Stomach smooth muscle (tissue), 2 donors: ENCODE measurements around the gene RALA.

Experiments
- H3K27ac ChIP-seq: one replicate; pipeline ENCODE4 v1.7.0; 2013; ENCODE audit warnings: mild to moderate bottlenecking, low read length, inconsistent platforms
- H3K27me3 ChIP-seq, 2 donors: one replicate each; pipeline ENCODE4 v1.7.0; 2013; ENCODE audit warnings: low read length in 2 of 2; ENCODE audit not compliant: insufficient read depth in 2 of 2, control insufficient read depth in 1 of 2
- H3K36me3 ChIP-seq, 2 donors: one replicate each; pipeline ENCODE4 v1.7.0; 2013; ENCODE audit warnings: low read length in 2 of 2; ENCODE audit not compliant: control insufficient read depth in 2 of 2, insufficient read depth in 2 of 2
- H3K4me1 ChIP-seq: one replicate; pipeline ENCODE4 v1.7.0; 2013; ENCODE audit warnings: low read length; ENCODE audit not compliant: control insufficient read depth, insufficient read depth
- H3K4me3 ChIP-seq, 2 donors: one replicate each; pipeline ENCODE4 v1.7.0; 2013; ENCODE audit warnings: low read length in 2 of 2
- H3K9ac ChIP-seq, 2 donors: one replicate each; pipeline ENCODE4 v1.7.0; 2013; ENCODE audit warnings: low read length in 2 of 2, mild to moderate bottlenecking in 1 of 2
- H3K9me3 ChIP-seq, 2 donors: one replicate each; pipeline ENCODE4 v1.7.0; 2013; ENCODE audit warnings: low read length in 2 of 2; ENCODE audit not compliant: control insufficient read depth in 2 of 2
- donor health status: healthy.
- donor health status: Pancreatic carcinoma.

The RALA gene

GRCh38 chr7:39702133-39702532 is 78.8 kb downstream of the RALA start:
- H3K9me3 ChIP-seq: no peaks in the 10 kb centered on the region
- no peaks in the 10 kb centered on the region for H3K4me1 ChIP-seq
- H3K4me3 ChIP-seq: no peak overlapping the region
- H3K27me3 ChIP-seq: no peaks in the 10 kb centered on the region
- H3K36me3 ChIP-seq: peaks cover 10 to 15% of the 10 kb centered on the region in 2 donors
- no peak overlapping the region for H3K27ac ChIP-seq
- no peak overlapping the region for H3K9ac ChIP-seq

GRCh38 chr7:39703144-39703543 is 79.8 kb downstream of the RALA start:
- H3K27ac ChIP-seq: no peak overlapping the region
- no peak overlapping the region for H3K9ac ChIP-seq
- no peak overlapping the region for H3K4me3 ChIP-seq
- no peaks in the 10 kb centered on the region for H3K4me1 ChIP-seq
- H3K36me3 ChIP-seq: peaks cover under 1 to 11% of the 10 kb centered on the region in 2 donors
- no peaks in the 10 kb centered on the region for H3K9me3 ChIP-seq
- H3K27me3 ChIP-seq: no peaks in the 10 kb centered on the region

GRCh38 chr7:39709029-39709428 is 85.7 kb downstream of the RALA start:
- H3K4me3 ChIP-seq: no peak overlapping the region
- no peak overlapping the region for H3K9ac ChIP-seq
- H3K36me3 ChIP-seq: peaks cover 0 to 2% of the 10 kb centered on the region in 2 donors
- H3K9me3 ChIP-seq: peaks cover 2 to 4% of the 10 kb centered on the region in 2 donors
- no peaks in the 10 kb centered on the region for H3K27me3 ChIP-seq
- no peak overlapping the region for H3K27ac ChIP-seq
- peaks cover 5% of the 10 kb centered on the region for H3K4me1 ChIP-seq

- no peak overlapping the region for H3K9ac ChIP-seq
- H3K4me1 ChIP-seq: peaks cover 5% of the 10 kb centered on the region
- H3K9me3 ChIP-seq: peaks cover 2 to 4% of the 10 kb centered on the region in 2 donors
- no peaks in the 10 kb centered on the region for H3K27me3 ChIP-seq
- no peak overlapping the region for H3K27ac ChIP-seq
- peaks cover 0 to 2% of the 10 kb centered on the region in 2 donors for H3K36me3 ChIP-seq
- H3K4me3 ChIP-seq: no peak overlapping the region
Measured at GRCh38 chr7:39709768-39710311, 86.5 kb downstream of the RALA start.

GRCh38 chr7:39712751-39713150 is 89.4 kb downstream of the RALA start:
- Histone ChIP-seq H3K9ac (no peak overlapping the region), H3K36me3 (no peaks in the 10 kb centered on the region), H3K4me1 (peaks cover 5% of the 10 kb centered on the region), H3K27ac (no peak overlapping the region), H3K4me3 (no peak overlapping the region), H3K27me3 (no peaks in the 10 kb centered on the region), H3K9me3 (peaks cover 4 to 9% of the 10 kb centered on the region in 2 donors)

GRCh38 chr7:39714447-39715091 is 91.2 kb downstream of the RALA start:
- Histone ChIP-seq H3K9ac (no peak overlapping the region), H3K4me1 (peaks cover 5% of the 10 kb centered on the region), H3K4me3 (no peak overlapping the region), H3K36me3 (no peaks in the 10 kb centered on the region), H3K9me3 (peaks cover 4 to 9% of the 10 kb centered on the region in 2 donors), H3K27me3 (no peaks in the 10 kb centered on the region), H3K27ac (no peak overlapping the region)

GRCh38 chr7:39720586-39720985 is 97.2 kb downstream of the RALA start:
- no peak overlapping the region for H3K4me3 ChIP-seq
- no peaks in the 10 kb centered on the region for H3K36me3 ChIP-seq
- no peaks in the 10 kb centered on the region for H3K27me3 ChIP-seq
- H3K9me3 ChIP-seq: peaks cover 0 to 3% of the 10 kb centered on the region in 2 donors
- no peaks in the 10 kb centered on the region for H3K4me1 ChIP-seq
- no peak overlapping the region for H3K27ac ChIP-seq
- no peak overlapping the region for H3K9ac ChIP-seq

- no peak overlapping the region for H3K27ac ChIP-seq
- no peaks in the 10 kb centered on the region for H3K4me1 ChIP-seq
- no peaks in the 10 kb centered on the region for H3K9me3 ChIP-seq
- H3K36me3 ChIP-seq: no peaks in the 10 kb centered on the region
- no peak overlapping the region for H3K9ac ChIP-seq
- H3K4me3 ChIP-seq: no peak overlapping the region
- no peaks in the 10 kb centered on the region for H3K27me3 ChIP-seq
Measured at GRCh38 chr7:39721345-39721744, 98.0 kb downstream of the RALA start.

- no peaks in the 10 kb centered on the region for H3K9me3 ChIP-seq
- no peak overlapping the region for H3K9ac ChIP-seq
- no peaks in the 10 kb centered on the region for H3K36me3 ChIP-seq
- no peaks in the 10 kb centered on the region for H3K27me3 ChIP-seq
- H3K27ac ChIP-seq: no peak overlapping the region
- H3K4me1 ChIP-seq: no peaks in the 10 kb centered on the region
- H3K4me3 ChIP-seq: no peak overlapping the region
Measured at GRCh38 chr7:39721919-39722597, 98.7 kb downstream of the RALA start.

GRCh38 chr7:39727231-39728012 is 104.0 kb downstream of the RALA start:
- H3K27me3 ChIP-seq: no peaks in the 10 kb centered on the region
- H3K9ac ChIP-seq: no peak overlapping the region
- H3K27ac ChIP-seq: no peak overlapping the region
- no peaks in the 10 kb centered on the region for H3K9me3 ChIP-seq
- H3K4me3 ChIP-seq: no peak overlapping the region
- H3K36me3 ChIP-seq: no peaks in the 10 kb centered on the region
- H3K4me1 ChIP-seq: no peaks in the 10 kb centered on the region
